GM21390 (cell line): ENCODE results near the gene WWOX.

ENCODE experiments used
- ATAC-seq: cut with Tn5 transposase; IDR thresholded peaks from one replicate; pipeline ENCODE4 v1.9.1; 2021; ENCODE audit not compliant: unreplicated experiment

The WWOX gene

GRCh38 chr16:78805556-78805955, 706.1 kb downstream of the WWOX start:
- ATAC-seq = no peak

- no peak for ATAC-seq
Measured at GRCh38 chr16:78811247-78811646, 711.8 kb downstream of the WWOX start.

- ATAC-seq = no peak
Measured at GRCh38 chr16:78812582-78812981, 713.1 kb downstream of the WWOX start.

GRCh38 chr16:78813661-78814311, 714.3 kb downstream of the WWOX start:
- ATAC-seq = no peak

- ATAC-seq = no peak
Measured at GRCh38 chr16:78815713-78816112, 716.3 kb downstream of the WWOX start.

- ATAC-seq = no peak
Measured at GRCh38 chr16:78816499-78817195, 717.2 kb downstream of the WWOX start.

GRCh38 chr16:78817200-78817739, 717.8 kb downstream of the WWOX start:
- no peak for ATAC-seq

GRCh38 chr16:78821335-78821734, 721.9 kb downstream of the WWOX start:
- no peak for ATAC-seq

GRCh38 chr16:78822509-78822908, 723.1 kb downstream of the WWOX start:
- no peak for ATAC-seq

- ATAC-seq = no peak
Measured at GRCh38 chr16:78823027-78823426, 723.6 kb downstream of the WWOX start.

GRCh38 chr16:78829280-78829679, 729.8 kb downstream of the WWOX start:
- ATAC-seq = no peak

GRCh38 chr16:78830599-78830998, 731.1 kb downstream of the WWOX start:
- no peak for ATAC-seq

- no peak for ATAC-seq
Measured at GRCh38 chr16:78832100-78832499, 732.6 kb downstream of the WWOX start.

- no peak for ATAC-seq
Measured at GRCh38 chr16:78836802-78837491, 737.5 kb downstream of the WWOX start.

- ATAC-seq = no peak
Measured at GRCh38 chr16:78837706-78838105, 738.3 kb downstream of the WWOX start.

GRCh38 chr16:78838276-78838675, 738.8 kb downstream of the WWOX start:
- ATAC-seq = no peak

- ATAC-seq = no peak
Measured at GRCh38 chr16:78842950-78843349, 743.5 kb downstream of the WWOX start.

GRCh38 chr16:78843978-78844377, 744.5 kb downstream of the WWOX start:
- ATAC-seq = no peak

GRCh38 chr16:78844682-78845081, 745.2 kb downstream of the WWOX start:
- no peak for ATAC-seq

GRCh38 chr16:78851266-78851665, 751.8 kb downstream of the WWOX start:
- ATAC-seq = no peak

- ATAC-seq = no peak
Measured at GRCh38 chr16:78852081-78852635, 752.7 kb downstream of the WWOX start.

- no peak for ATAC-seq
Measured at GRCh38 chr16:78862022-78862421, 762.6 kb downstream of the WWOX start.
